T-helper 2 cell treated with Interferon-gamma antibody and Interleukin-4, amounts not matched to agents 100 ng/mL and 5 ng/mL, for 36 hours (primary cell): ENCODE results near the gene FAM76B. TPM values are rescaled to one million over a fixed set of nuclear protein-coding genes. Genes with fewer than 3 reads are reported as not detected.

ENCODE experiments used
- intact Hi-C: fragments of 100-400 bp; cut with micrococcal nuclease; formaldehyde crosslinking; loops from one replicate; pipeline ENCODE4 v1.15.1; 2023
- total RNA-seq: library from RNA; stranded (reverse); gene quantifications from 2 replicates; pipeline ENCODE4 v1.2.3, GENCODE V29; 2022

FAM76B gene
- total RNA-seq, 1 donor from 2014 or later: 50.7 TPM

DNA sequence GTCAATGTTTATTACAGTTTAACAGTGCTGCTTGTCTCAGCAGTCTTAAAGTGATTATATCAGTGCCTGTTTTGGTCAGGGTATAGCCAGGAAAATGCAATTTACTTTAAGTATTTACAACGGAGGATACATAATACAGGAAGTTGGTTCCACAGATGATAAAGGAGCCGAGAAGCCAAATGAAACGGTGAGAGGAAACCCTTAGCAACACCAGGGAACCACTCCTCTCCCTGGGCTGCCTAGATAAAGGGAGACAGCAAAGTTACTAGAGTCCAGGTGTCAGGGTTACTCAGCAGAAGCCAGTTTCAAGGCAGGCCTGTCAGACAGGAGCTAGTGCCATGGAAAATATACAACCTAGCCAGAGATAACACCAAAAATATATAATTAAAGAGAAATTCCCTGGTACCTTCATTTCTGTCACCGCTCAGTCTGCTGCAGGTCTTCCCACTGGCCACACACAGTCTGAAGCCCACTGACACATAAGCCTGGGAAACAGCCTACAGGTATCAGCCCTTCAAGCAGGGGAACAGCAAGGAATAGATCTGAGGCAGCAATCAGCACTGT, 55.5 kb downstream of the FAM76B start:
- intact Hi-C loops: no loop called here

DNA sequence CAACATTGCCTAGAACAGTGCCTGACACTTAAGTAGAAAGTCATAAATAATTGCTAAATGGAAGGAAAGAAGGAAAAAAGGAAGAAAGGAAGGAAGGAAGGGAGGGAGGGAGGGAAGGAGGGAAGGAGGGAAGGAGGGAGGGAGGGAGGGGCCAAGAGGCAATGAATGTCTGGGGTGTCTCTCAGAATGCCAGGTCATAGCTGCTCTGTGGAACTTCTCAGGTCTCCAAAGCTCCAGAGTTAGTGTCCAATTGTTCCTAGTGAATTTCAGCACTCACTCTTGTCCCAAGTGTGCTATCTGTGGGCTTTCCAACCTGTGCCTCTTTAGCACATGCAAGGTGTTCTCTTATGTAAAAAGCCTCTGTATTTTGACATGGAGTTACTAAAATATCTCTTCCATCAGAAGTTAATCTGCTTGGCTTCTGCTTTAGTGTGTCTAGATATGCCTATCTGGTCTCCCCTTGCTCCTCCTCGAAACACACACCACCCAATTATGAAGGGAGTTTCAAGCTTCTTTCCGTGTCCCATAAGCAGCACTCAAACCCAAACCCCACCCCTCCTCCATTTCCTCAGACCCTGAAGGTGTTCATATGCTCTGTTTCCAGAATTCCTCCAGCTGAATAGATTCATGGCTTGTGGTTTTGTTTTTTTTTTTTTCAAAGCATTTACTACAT, 56.5 kb downstream of the FAM76B start:
- intact Hi-C loops: no loop called here

DNA sequence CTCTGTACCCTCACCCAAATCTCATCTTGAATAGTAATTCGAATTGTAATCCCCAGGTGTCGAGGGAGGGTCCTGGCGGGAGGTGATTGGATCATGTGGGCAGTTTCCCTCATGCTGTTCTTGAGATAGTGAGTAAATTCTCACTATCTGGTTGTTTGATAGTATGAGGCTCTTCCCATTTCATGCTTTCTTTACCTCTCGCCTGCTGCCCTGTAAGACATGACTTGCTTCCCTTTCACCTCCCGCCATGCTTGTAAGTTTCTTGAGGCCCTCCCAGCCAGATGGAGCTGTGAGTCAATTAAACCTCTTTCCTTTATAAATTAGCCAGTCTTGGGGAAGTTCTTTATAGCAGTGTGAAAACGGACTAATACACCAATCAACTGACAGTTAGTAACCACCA, 60.1 kb downstream of the FAM76B start:
- intact Hi-C loops: no loop called here

DNA sequence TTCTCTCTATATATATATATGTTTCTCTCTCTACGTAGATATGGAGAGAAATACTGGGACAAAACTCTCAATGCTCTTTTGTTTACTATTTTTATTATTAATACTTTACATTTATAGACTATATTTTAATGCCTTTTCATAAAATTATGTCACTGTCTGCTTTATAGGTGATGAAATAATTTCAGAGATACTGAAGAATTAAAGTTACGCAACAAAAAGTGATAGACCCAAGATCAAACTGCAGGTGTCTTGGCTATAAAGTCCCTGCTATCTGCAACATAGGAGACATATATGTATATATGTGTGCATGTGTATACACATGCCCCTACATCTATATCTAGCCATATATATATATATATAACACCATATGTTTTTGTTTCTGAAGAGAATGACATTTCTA, 60.8 kb downstream of the FAM76B start:
- intact Hi-C loops: no loop called here

DNA sequence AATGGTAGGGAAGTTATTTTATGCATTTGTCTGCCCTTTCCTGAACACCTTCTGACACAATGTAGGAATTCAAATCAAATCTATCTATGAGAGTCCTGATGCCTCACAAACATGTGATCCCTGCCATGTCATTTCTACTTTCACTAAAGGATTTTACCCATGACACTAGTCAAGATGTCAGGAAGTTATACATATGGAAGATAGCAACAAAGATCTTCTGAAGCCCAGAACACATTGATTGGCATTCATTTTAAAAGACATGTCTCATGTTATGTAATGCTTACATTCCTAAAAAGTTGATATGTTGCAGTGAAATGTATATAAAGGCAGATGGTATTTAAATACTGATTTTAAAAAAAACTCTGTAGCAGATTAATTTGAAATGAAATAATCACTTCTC, 61.5 kb downstream of the FAM76B start:
- intact Hi-C loops: no loop called here

DNA sequence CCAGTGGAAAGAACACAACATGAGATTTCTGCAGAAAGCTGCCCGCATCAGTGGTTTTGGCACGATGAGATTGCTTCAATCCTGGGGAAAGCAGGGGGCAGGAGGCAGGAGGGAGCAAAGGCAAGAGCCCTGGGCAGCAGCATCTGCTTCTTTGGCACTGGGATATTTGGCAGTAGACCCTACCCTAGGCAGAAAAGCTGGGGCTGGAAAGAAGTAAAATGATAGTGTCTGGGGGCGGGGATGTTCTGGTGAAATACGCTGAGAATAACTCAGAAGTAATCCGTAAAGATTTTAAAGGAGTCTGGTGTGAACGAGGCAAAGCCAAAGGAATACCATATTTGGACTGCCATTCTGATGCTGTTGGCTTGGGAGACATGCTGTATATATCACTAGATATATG, 62.0 kb downstream of the FAM76B start:
- intact Hi-C loops: no loop called here

DNA sequence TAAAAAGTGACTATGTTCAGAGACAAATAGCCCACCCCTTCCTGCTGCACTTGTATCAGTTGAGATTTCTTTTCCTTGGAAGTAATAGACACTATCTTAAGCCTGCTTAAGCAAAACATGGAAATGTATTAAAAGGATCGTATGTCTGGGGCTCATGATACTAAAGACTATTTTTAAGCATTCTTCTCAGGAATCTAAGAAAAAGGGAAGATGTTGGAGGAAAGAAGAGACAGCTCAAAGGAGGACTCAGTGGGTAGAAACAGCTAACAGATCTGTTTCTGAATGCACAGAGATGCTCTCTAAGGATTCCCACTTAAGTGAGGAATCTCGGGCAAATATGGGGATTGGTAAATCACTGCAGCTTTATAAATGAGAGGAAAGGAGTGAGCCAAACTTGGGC, 62.5 kb downstream of the FAM76B start:
- intact Hi-C loops: no loop called here

DNA sequence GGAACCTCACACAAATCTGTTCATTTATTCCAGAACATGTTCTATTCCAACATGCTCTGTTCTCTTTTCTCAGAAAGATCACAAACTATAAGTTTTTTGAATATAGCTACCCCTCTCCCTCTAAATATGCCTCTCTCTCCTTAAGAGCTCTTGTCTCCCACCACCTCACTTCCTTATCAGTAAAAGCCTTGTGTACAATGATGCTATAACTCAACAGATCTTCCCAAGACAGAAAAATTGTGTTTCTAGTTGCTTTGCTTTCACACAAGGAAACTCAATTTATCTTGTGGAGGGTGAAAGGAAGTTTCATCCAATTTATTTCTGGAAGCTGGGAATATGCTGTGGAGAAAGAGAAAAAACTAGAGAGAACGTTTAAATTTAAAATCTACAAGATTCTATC, 64.4 kb downstream of the FAM76B start:
- intact Hi-C loops: no loop called here

DNA sequence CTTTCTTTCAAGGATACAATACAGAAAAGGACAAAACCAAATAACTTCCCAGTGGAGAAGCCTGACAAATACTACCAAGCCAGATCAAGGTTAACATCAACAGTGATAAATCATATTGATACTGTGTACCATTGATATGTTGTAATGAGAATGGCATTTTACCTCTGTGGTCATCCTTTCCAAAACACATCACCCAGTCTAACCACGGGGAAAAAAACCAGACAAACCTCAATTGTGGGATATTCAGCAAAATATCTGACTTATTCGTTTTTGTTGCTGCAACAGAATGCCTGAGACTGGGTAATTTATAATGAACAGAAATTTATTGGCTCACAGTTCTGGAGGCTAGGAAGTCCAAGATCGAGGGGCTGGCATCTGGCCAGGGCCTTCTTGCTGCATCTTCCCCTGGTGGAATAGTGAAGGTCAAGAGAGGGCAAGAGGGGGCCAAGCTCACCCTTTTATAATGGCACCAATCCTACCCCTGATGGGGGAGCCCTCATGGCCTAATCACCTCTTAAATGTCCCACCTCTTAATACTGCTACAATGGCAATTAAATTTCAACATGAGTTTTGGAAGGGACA, 66.1 kb downstream of the FAM76B start:
- intact Hi-C loops: no loop called here

DNA sequence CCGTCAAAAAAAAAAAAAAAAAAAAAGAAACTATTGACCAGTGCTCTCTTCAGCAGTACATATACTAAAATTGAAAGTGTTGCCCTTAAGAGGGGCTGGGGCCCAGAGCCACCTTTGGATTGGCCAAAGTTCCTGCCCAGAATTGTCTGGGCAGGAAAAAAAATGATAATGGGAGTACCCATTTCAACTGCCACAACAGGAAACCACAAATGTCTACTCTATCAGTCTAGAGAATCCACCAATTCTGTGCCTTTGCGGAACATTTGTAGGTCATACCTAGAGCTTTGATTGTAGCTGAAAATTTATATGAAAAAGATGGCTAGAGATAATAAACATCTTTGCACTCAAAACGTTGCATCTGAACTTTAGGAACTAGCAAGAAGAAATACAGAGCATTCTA, 69.4 kb downstream of the FAM76B start:
- intact Hi-C loops: no loop called here

Other genes with a start within 250 kb of the FAM76B start
- gene CEP57, start 716 bp upstream of the FAM76B start, total RNA-seq: 83.1 and 83.2 TPM in 2 replicates
- gene MTMR2, start 134.3 kb upstream of the FAM76B start, total RNA-seq: 20.1 and 24.2 TPM in 2 replicates